OCI-LY1 (cell line): ENCODE measurements around the gene SLC39A8.

Source experiments
- CTCF ChIP-seq: fragments of 200-600 bp; sonication (generic), shearing (Covaris generic); IDR thresholded peaks from 2 replicates; pipeline ENCODE4 v1.5.1; 2017; ENCODE audit warnings: mild to moderate bottlenecking, antibody characterized with exemption, low read length, moderate library complexity, mixed read lengths
- EZH2 ChIP-seq: fragments of 200-600 bp; sonication (generic), shearing (Covaris generic); IDR thresholded peaks from 2 replicates; pipeline ENCODE4 v1.8.0; 2017; ENCODE audit warnings: borderline replicate concordance, mixed run types, mild to moderate bottlenecking, antibody characterized with exemption, low read length, moderate library complexity, mixed read lengths

- TF ChIP-seq CTCF = no peak
- TF ChIP-seq EZH2 = no peak
Measured at GRCh38 chr4:102358128-102358527, 12.8 kb upstream of the SLC39A8 start.
